Small intestine (tissue), 7 donors: ENCODE measurements around the gene ABCB6. TPM values are rescaled to one million over a fixed set of nuclear protein-coding genes. Genes with fewer than 3 reads are reported as not detected.
A peak's percentile ranks its signal among the peaks of the same experiment; 100 is the strongest.

ENCODE experiments used
- DNase-seq, 2 donors: peaks; one replicate each; pipeline versions ENCODE4 v3.0.0 to v3.0.0-alpha.2; 2013
- FAIRE-seq: peaks from 2 replicates; lab custom pipeline; 2012; peaks lifted over from hg19 to GRCh38; lab: Jason Lieb, UNC
- H3K27ac ChIP-seq, 3 donors: one replicate each; pipeline ENCODE4 v1.5.1; 2013; ENCODE audit warnings: low read length in 2 of 3, mild to moderate bottlenecking in 2 of 3, control low read depth in 1 of 3, inconsistent platforms in 1 of 3, low read depth in 1 of 3, moderate library complexity in 1 of 3
- H3K27me3 ChIP-seq, 3 donors: one replicate each; pipeline ENCODE4 v1.6.1; 2013; ENCODE audit warnings: low read length in 3 of 3, inconsistent platforms in 1 of 3; ENCODE audit not compliant: control insufficient read depth in 3 of 3, insufficient read depth in 3 of 3
- H3K36me3 ChIP-seq, 3 donors: one replicate each; pipeline ENCODE4 v1.6.1; 2013; ENCODE audit warnings: low read length in 3 of 3, inconsistent platforms in 1 of 3, low read depth in 1 of 3, mild to moderate bottlenecking in 1 of 3, moderate library complexity in 1 of 3; ENCODE audit not compliant: control insufficient read depth in 3 of 3, insufficient read depth in 2 of 3
- H3K4me1 ChIP-seq, 3 donors: one replicate each; pipeline ENCODE4 v1.6.1; 2013; ENCODE audit warnings: low read length in 2 of 3, inconsistent platforms in 1 of 3, low read depth in 1 of 3, mild to moderate bottlenecking in 1 of 3, moderate library complexity in 1 of 3; ENCODE audit not compliant: control insufficient read depth in 3 of 3, insufficient read depth in 2 of 3
- H3K4me3 ChIP-seq, 3 donors: one replicate each; pipeline ENCODE4 v1.5.1; 2013; ENCODE audit warnings: low read length in 3 of 3, control low read depth in 1 of 3, inconsistent platforms in 1 of 3, low read depth in 1 of 3, mild to moderate bottlenecking in 1 of 3, moderate library complexity in 1 of 3
- H3K9me3 ChIP-seq, 2 donors: one replicate each; pipeline ENCODE4 v1.6.1; 2013; ENCODE audit warnings: low read depth in 1 of 2, low read length in 1 of 2; ENCODE audit not compliant: control insufficient read depth in 2 of 2, insufficient read depth in 1 of 2
- WGBS, 3 donors: extraction: QIAGEN DNeasy Blood & Tissue Kit; methylation state at CpG; one replicate each; pipeline ENCODE4 v1.1.7; 2013; 5-methylcytosine and 5-hydroxymethylcytosine counted together
- polyA plus RNA-seq, 4 donors: library from polyadenylated mRNA; stranded (reverse) in 3 of 4; unstranded in 1 of 4; fragments of 200-250 nt in 3 of 4; fragments of 120-200 nt in 1 of 4; gene quantifications; one replicate each; pipeline versions ENCODE4 v1.2.1 to v1.2.3, GENCODE V29; 2013
- donor health status: healthy with polysubstance abuse.
- donor health status: control.
- donor health status: control.
- donor health status: Bipolar disorder and iron deficiency.
- donor health status: healthy.

ABCB6 gene
- polyA plus RNA-seq, 4 donors: 37.7 to 49.2 (median 43.0) TPM

DNA sequence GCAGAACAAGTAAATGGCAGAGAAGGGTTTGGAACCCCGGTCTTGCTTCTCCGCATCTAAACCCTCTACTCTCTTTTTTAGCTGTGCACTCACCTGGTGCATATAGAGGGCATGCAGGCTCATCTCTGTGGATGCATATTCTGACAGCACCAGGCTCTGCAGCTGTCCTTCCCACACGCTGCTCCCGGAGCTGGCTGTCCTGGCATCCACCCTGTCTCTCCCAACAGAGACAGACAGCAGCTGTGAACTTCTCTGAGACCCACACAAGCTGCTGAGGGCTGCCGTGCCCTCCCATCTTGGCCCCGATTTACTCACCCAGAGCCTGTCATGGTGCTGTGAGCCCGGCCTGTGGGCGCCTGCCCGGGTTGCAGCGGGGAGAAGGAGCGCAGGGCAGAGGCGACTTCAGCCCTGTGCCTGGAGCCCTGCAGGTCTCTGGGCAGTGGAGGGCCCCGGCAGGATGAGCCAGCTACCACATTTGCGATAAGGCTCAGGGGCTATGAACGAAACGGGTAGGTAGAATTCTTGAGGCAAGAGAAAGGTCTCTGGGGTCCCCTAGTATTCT is 3.3 kb upstream of the ABCB6 start:
- H3K9me3 ChIP-seq: no peaks in the 10 kb centered on the region
- FAIRE-seq: no peak
- WGBS, 3 donors: 91 to 98% (median 95%) methylated on average over 16 of the region's 16 CpGs
- no peak overlapping the region for H3K27ac ChIP-seq
- no peak for DNase-seq
- H3K36me3 ChIP-seq: peaks cover 14 to 72% (median 34%) of the 10 kb centered on the region in 3 donors
- H3K4me3 ChIP-seq: no peak overlapping the region
- H3K4me1 ChIP-seq: peaks cover 4 to 28% (median 5%) of the 10 kb centered on the region in 3 donors
- no peaks in the 10 kb centered on the region for H3K27me3 ChIP-seq

DNA sequence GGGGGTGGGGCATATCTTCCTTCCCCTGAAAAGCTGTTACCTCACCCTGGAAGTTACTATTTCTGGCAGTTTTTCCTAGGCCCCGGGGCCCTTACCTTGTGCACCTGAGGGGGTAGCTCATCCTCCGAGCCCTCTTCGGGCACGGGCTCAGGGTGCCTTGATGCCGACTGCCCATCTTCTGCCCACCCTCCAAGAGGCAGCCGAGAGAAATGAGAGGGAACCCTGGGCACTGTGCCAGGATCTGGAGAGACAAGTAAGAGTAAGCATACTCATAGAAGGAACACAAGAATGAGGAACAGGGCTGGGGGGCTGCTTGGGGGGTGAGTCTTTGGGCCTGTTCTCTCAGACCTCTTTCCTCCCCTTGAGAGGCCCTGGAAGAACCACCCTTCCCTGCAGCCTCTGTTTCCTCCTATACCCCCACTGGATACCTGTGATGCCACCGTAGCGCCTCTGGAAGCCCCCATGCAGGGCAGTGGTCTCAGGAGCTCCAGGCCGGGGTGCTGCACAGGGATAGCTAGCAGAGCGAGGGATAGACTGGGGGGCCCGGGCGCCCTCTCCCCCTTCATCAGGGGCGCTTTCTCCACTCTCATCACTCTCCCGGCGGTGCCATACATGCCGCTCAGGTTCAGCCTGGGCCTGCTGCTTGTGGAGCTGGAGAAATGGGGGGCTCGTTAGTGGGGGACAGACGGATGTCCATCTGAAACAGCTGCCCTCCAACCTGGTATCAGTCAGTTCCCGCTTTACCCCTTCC is 2.1 kb upstream of the ABCB6 start:
- Histone ChIP-seq H3K27me3 (no peaks in the 10 kb centered on the region), H3K36me3 (peaks cover 14 to 72% (median 34%) of the 10 kb centered on the region in 3 donors), H3K4me1 (peaks cover 4 to 38% (median 5%) of the 10 kb centered on the region in 3 donors), H3K27ac (no peak overlapping the region), H3K4me3 (no peak overlapping the region), H3K9me3 (no peaks in the 10 kb centered on the region)
- FAIRE-seq: no peak
- DNase-seq: no peak
- 94 to 96% (median 96%) methylated on average over 19 of the region's 19 CpGs for WGBS, 3 donors

DNA sequence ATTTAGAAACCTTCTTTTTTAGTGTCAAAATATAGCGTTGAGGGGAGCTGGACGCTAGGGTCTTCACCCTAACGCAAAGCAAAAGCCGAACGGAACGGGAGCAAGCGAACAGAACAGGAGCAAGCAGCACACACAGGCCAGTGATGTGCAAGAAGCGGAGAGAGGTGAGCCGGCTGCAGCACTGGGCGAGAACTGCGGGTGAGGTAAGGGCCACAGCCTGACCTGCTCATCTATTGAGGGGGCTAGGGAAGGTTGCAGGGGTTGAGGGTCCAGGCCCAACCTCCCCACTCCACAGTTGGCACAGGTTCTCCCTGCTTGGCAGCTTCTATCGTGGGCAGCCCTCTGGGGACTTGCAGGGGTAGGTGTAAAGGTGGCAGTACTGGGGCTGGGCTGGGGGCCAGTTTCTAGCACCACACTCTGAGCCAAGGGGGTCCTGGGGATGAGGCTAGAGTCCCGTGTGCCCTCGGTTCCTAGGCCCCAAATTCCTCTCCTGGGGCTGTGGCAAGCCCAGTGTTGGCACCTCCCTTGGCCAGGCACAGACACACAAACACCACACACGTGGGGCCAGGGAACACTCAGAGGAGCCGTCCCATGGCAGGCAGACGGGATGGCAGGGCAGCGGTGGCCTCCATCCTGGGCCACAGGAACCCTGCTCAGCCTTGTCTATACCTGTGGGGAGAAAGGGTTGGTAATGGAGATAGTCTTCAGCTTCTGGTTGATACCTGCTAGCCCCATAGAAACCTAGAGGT is 1.2 kb upstream of the ABCB6 start:
- no peaks in the 10 kb centered on the region for H3K27me3 ChIP-seq
- peaks cover 4 to 38% (median 5%) of the 10 kb centered on the region in 3 donors for H3K4me1 ChIP-seq
- DNase-seq (no peak), FAIRE-seq (no peak)
- H3K27ac ChIP-seq: peak overlapping the region in 1 of 3 donors; percentile 85
- H3K9me3 ChIP-seq: no peaks in the 10 kb centered on the region
- WGBS, 3 donors: 91 to 95% (median 95%) methylated on average over 18 of the region's 18 CpGs
- H3K4me3 ChIP-seq: no peak overlapping the region
- peaks cover 11 to 70% (median 26%) of the 10 kb centered on the region in 3 donors for H3K36me3 ChIP-seq

DNA sequence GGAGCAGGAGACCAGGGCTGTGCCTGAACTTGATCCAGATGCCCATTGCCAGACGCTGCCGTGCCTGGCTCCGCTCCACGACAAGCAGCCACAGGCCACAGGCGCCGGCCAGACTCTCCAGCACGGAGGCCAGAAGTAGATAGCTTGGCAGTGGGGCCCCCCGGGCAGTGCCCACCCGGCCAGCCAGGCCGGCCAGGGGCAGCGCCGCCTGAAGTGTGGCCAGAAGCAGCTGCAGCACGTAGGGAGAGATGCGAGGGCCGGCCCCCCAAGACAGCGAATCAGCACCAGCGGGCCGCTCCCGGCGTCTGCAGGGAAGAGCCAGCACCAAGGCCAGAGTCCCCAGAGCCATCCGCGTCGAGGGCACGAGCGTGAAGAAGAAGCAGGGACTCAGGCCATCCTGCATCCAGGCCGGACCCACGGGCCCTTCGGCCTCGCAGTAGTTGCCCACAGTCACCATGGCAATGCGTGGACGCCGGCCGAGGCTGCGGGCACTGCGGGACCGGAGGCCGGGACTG is 484 bp downstream of the ABCB6 start:
- FAIRE-seq (no peak), DNase-seq (peak; percentile 59 to 80)
- Histone ChIP-seq H3K4me3 (peak overlapping the region; percentile 46 to 58 (median 57)), H3K4me1 (peaks cover 4 to 38% (median 5%) of the 10 kb centered on the region in 3 donors), H3K9me3 (no peaks in the 10 kb centered on the region), H3K27ac (peak overlapping the region; percentile 85 to 96 (median 90)), H3K27me3 (no peaks in the 10 kb centered on the region), H3K36me3 (peaks cover 8 to 70% (median 15%) of the 10 kb centered on the region in 3 donors)
- 0 to 2% (median 1%) methylated on average over 28 to 37 of the region's 37 CpGs for WGBS, 3 donors

DNA sequence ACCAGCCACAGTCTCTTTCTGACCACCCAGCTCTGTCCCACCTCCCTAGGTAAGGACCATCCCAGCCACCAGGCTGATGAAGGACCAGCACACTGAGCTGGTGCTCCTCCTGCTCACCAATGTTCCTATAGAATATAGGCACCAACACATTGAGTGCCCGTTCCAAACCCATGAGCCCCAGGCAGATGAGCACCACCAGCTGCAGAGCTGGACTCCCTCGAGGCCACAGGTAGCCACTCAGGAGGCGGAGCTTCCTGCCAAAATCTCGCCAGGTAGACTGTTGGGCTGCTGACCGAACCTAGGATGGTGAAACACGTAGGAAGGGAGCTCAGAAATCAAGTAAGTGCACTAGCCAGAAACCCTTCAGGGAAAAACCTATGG is 2.2 kb downstream of the ABCB6 start:
- no peak for FAIRE-seq

DNA sequence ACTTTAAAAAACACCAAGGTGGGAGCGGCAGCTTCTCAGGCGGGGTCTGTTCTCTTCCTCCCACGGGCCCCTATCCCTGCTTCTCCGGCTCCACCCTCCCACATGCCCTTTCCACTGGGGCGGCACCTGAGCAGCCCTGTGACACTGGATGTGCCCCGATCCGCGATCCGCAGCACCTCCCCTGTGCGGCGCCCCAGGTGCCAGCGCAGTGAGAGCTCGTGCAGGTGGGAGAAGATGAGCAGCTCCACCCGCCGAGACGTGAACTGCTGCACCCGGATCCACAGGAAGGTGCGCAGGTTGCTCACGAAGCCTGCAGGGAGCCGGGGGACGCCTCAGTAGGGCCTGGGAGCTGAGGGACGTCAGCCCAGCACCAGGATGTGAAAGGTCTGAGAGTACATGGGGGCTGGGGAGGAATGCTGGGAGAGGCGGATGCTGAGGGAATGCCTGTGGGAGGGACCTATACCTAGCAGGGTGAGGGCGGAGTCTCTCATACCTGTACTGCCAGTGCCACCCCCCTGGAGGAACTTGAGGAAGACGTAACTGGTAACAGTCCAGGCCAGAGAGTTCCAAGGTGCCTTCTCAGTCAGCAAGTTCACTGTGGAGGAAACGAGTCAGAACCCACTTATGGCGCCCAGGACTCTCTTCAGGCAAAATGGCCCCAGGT is 2.8 kb downstream of the ABCB6 start:
- no peaks in the 10 kb centered on the region for H3K9me3 ChIP-seq
- no peak overlapping the region for H3K4me3 ChIP-seq
- no peak overlapping the region for H3K27ac ChIP-seq
- no peaks in the 10 kb centered on the region for H3K27me3 ChIP-seq
- WGBS, 3 donors: 90 to 92% (median 92%) methylated on average over 23 to 27 of the region's 27 CpGs
- H3K36me3 ChIP-seq: peaks cover 5 to 68% (median 7%) of the 10 kb centered on the region in 3 donors
- DNase-seq: no peak
- no peak for FAIRE-seq
- peaks cover 4 to 38% (median 5%) of the 10 kb centered on the region in 3 donors for H3K4me1 ChIP-seq

More for the DNA sequence above, 2.2 kb downstream of the ABCB6 start:
- no peaks in the 10 kb centered on the region for H3K27me3 ChIP-seq
- no peak overlapping the region for H3K27ac ChIP-seq
- no peak for DNase-seq
- WGBS, 3 donors: 87 to 90% (median 89%) methylated on average over 6 of the region's 6 CpGs
- H3K9me3 ChIP-seq: no peaks in the 10 kb centered on the region
- no peak overlapping the region for H3K4me3 ChIP-seq
- H3K4me1 ChIP-seq: peaks cover 4 to 38% (median 5%) of the 10 kb centered on the region in 3 donors
- H3K36me3 ChIP-seq: peaks cover 8 to 67% (median 8%) of the 10 kb centered on the region in 3 donors

DNA sequence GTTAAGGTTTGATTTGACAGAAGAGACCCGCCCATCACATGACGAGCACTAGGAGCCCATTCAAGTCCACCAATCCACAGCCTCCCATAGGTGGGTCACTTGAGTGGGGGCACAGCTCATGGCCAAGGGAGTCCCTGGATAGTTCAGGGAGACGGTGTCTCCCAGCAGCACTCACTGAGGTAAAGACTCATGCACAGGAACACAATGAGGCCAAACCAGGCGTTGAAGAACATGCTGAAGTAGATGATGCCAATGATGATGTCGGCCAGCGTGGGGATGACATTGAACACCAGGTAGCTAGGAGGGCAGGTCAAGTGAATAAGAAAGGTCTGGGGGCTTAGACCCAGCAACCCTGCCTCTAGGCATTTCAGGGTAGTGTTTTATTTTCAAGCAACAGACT is 4.0 kb downstream of the ABCB6 start:
- Histone ChIP-seq H3K4me1 (peaks cover 4 to 35% (median 5%) of the 10 kb centered on the region in 3 donors), H3K27me3 (no peaks in the 10 kb centered on the region), H3K9me3 (no peaks in the 10 kb centered on the region), H3K27ac (no peak overlapping the region), H3K36me3 (peaks cover 2 to 68% (median 4%) of the 10 kb centered on the region in 3 donors), H3K4me3 (no peak overlapping the region)
- WGBS, 3 donors: 94 to 97% (median 95%) methylated on average over 6 of the region's 6 CpGs
- no peak for DNase-seq
- FAIRE-seq: no peak
